Measurements from ENCODE around the gene IRAG1. TPM values are rescaled to one million over a fixed set of nuclear protein-coding genes. Genes with fewer than 3 reads are reported as not detected.
A peak's percentile ranks its signal among the peaks of the same experiment; 100 is the strongest.

Gene IRAG1, protein sequence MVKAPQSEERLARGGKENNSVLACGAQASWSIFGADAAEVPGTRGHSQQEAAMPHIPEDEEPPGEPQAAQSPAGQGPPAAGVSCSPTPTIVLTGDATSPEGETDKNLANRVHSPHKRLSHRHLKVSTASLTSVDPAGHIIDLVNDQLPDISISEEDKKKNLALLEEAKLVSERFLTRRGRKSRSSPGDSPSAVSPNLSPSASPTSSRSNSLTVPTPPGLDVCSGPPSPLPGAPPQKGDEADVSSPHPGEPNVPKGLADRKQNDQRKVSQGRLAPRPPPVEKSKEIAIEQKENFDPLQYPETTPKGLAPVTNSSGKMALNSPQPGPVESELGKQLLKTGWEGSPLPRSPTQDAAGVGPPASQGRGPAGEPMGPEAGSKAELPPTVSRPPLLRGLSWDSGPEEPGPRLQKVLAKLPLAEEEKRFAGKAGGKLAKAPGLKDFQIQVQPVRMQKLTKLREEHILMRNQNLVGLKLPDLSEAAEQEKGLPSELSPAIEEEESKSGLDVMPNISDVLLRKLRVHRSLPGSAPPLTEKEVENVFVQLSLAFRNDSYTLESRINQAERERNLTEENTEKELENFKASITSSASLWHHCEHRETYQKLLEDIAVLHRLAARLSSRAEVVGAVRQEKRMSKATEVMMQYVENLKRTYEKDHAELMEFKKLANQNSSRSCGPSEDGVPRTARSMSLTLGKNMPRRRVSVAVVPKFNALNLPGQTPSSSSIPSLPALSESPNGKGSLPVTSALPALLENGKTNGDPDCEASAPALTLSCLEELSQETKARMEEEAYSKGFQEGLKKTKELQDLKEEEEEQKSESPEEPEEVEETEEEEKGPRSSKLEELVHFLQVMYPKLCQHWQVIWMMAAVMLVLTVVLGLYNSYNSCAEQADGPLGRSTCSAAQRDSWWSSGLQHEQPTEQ
- total RNA-seq: 100 to 1,000 TPM in 2 of 4 donors, 10 to 100 TPM in 2; 21.2 to 240 (median 107) TPM

DNA sequence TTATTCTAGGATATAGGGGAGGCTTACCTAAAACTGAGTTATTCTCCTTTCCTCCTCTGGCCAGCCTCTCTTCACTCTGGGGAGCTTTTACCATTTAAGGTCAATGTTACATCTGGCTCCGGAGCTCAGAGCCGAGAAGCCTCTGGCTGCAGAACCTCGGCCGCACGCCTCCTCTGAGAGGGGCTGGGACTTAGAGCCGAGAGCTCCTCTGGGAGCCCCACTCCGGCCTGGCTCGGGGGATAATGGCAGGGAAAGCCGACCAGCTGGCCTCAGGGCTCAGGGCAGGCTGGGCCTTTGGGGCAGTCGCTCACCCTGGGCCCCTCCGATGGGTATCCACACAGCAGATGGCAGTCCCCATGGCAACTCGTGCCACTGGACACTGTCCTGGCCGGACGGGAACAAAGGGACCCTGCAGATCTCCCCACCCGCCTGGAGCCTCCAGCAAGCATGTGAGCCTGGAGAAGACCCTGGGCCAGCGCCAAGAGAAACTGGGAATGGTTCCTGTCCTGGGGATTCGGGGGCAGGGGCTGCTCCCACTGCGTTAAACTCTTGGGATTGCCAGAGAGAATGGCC is at the start of gene IRAG1:
TSS of gene IRAG1 (minus strand) at position 247 of the 573 bp plus-strand sequence. CDS start at position 94, 153 bp downstream.
- peak within 1 kb of the TSS; percentile 47 to 50 for H3K4me3 ChIP-seq
- intact Hi-C loops (cut with DNase I; ENCODE audit: low total_unique reads): no loop called here
- no peaks in the 10 kb centered on the region for H3K27me3 ChIP-seq
- DNase-seq: peak; percentile 78 to 80
- H3K4me1 ChIP-seq: peaks cover 0 to 8% of the 10 kb centered on the region in 2 donors
- H3K36me3 ChIP-seq: no peaks in the 10 kb centered on the region
- H3K9me3 ChIP-seq: no peaks in the 10 kb centered on the region
- H3K27ac ChIP-seq: peak within 1 kb of the TSS; percentile 91 to 94
- TF ChIP-seq POLR2A (IDR thresholded peaks at IDR 0.05): peak; percentile 62 to 71
- TF ChIP-seq, protein P1, sequence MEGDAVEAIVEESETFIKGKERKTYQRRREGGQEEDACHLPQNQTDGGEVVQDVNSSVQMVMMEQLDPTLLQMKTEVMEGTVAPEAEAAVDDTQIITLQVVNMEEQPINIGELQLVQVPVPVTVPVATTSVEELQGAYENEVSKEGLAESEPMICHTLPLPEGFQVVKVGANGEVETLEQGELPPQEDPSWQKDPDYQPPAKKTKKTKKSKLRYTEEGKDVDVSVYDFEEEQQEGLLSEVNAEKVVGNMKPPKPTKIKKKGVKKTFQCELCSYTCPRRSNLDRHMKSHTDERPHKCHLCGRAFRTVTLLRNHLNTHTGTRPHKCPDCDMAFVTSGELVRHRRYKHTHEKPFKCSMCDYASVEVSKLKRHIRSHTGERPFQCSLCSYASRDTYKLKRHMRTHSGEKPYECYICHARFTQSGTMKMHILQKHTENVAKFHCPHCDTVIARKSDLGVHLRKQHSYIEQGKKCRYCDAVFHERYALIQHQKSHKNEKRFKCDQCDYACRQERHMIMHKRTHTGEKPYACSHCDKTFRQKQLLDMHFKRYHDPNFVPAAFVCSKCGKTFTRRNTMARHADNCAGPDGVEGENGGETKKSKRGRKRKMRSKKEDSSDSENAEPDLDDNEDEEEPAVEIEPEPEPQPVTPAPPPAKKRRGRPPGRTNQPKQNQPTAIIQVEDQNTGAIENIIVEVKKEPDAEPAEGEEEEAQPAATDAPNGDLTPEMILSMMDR (IDR thresholded peaks at IDR 0.05): peak in 1 of 4 experiments; percentile 3

DNA sequence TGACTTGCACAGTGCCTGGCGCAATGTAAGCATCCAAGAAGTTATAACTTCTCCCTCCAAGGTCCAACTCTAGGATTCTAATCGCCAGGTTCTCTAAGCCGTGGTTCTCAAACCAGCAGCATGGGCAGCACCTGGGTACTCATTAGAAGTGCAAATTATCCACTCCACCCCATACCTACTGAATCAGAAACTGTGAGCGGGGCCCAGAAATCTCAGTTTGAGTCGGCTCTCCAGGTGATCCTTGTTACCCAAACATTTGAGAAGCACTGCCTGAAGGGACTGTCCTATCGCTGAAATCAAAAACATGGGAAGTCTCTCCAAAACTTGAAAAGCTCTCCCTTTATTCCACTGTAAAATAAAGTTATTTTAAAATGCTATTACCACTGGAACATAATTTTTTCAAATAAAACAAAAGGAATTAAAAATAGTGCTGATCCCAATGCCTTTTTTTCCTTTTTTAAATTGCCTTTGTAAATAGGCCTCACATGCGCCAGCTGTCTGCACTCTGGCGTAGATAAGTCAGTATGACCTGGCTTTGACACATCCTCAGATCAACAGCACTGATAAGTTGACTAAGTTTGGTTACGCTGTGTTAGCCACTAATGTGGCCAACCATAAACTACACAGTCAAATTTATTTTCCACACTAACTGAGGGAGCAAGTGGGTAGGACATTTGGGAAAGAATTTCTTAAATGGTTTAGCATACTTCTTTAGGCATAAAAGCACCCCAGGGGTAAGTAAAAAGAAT is 49.1 kb upstream of the IRAG1 start:
- peak overlapping the region; percentile 74 for H3K27ac ChIP-seq
- H3K4me1 ChIP-seq: peaks cover 0 to 7% of the 10 kb centered on the region in 2 donors
- H3K4me3 ChIP-seq: no peak overlapping the region
- H3K36me3 ChIP-seq: no peaks in the 10 kb centered on the region
- H3K9me3 ChIP-seq: no peaks in the 10 kb centered on the region
- intact Hi-C loops (cut with DNase I; ENCODE audit: low total_unique reads): no loop called here
- peak; percentile 33 to 67 for DNase-seq
- H3K27me3 ChIP-seq: no peaks in the 10 kb centered on the region
- TF ChIP-seq POLR2A (IDR thresholded peaks at IDR 0.05): no peak
- TF ChIP-seq, protein P1 (IDR thresholded peaks at IDR 0.05): no peak

DNA sequence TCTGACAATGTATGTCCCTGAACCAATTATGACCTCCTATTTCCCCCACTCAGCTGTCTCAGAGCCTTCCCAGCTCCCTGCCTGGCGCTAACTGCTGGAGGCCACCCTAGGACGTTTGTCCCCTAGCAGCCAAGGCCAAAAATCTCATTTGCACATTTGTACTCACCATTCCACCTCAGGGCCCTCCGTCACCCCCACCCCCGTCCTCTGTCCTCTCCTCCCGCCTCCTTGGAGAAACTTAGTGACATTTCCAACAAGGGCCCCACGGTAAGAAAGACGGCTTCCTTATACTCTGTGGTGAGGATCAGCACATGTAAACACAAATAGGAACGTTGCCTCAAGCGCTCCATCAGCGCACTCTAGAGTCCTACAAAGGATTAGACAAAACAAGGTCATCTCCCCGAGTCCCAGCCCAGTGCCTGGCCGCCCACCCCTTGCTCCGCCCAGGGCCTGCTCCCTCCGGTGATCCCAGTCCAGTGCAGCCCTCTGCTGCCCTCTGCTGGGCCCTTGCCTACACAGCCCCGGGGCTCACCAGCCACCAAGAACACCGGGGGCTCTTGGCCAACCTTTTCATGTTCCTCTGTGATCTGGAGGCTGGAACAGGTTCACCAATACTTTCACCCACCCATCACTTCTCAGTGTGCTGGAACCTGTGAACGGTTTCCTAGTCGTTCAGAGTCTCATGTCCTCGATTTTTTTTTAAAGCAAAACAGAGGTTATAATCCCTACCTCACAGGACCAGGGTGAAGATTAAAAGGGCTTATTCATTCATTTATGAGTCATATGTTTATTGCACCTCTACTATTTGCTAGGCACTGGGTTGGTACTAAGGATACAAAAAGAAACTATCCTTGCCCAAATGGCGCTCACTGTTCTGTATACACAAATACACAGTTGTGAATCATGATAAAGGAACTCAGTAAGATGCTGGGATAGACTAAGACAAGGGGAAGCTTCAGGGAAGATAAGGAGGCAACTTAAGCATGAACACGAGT is 42.2 kb upstream of the IRAG1 start:
- peak; percentile 96 for DNase-seq
- intact Hi-C loops (cut with DNase I; ENCODE audit: low total_unique reads): loop anchor here (10.0 kb wide), 2 partner anchors 221 to 331 kb away; no protein-coding TSS in a partner anchor

More for the DNA sequence above, 42.2 kb upstream of the IRAG1 start:
- no peaks in the 10 kb centered on the region for H3K36me3 ChIP-seq
- peak in 1 of 2 donors; percentile 41 for TF ChIP-seq POLR2A (IDR thresholded peaks at IDR 0.05)
- TF ChIP-seq, protein P1 (IDR thresholded peaks at IDR 0.05): peak; percentile 97 to 100 (median 100)
- no peaks in the 10 kb centered on the region for H3K4me1 ChIP-seq
- peak overlapping the region; percentile 74 to 78 for H3K27ac ChIP-seq
- H3K27me3 ChIP-seq: no peaks in the 10 kb centered on the region
- H3K9me3 ChIP-seq: no peaks in the 10 kb centered on the region
- no peak overlapping the region for H3K4me3 ChIP-seq

Data from uterus (tissue), 4 donors.